BLaER1 treated with 17β-estradiol and CSF1 and Interleukin-3, amounts not matched to agents 10 nM and 100 nM (cell line): ENCODE results near the gene CAV2.

Source experiments
- H3K27ac ChIP-seq, 11 experiments: shearing (Covaris generic); formaldehyde crosslinking; 2 replicates each; pipeline ENCODE4 v1.8.1; 2022
- H3K27me3 ChIP-seq, 11 experiments: shearing (Covaris generic); formaldehyde crosslinking; 2 replicates each; pipeline ENCODE4 v1.8.1; 2022
- H3K36me3 ChIP-seq, 11 experiments: shearing (Covaris generic); formaldehyde crosslinking; 2 replicates each; pipeline ENCODE4 v1.8.1; 2022
- H3K4me1 ChIP-seq, 10 experiments: shearing (Covaris generic); formaldehyde crosslinking; 2 replicates each; pipeline ENCODE4 v1.8.1; 2022
- H3K4me2 ChIP-seq, 11 experiments: shearing (Covaris generic); formaldehyde crosslinking; 2 replicates each; pipeline ENCODE4 v1.8.1; 2022
- H3K4me3 ChIP-seq, 10 experiments: shearing (Covaris generic); formaldehyde crosslinking; 2 replicates each; pipeline ENCODE4 v1.8.1; 2022
- H3K9ac ChIP-seq, 11 experiments: shearing (Covaris generic); formaldehyde crosslinking; 2 replicates each; pipeline ENCODE4 v1.8.1; 2022
- H3K9me3 ChIP-seq, 11 experiments: shearing (Covaris generic); formaldehyde crosslinking; replicated peaks in 1 of 11; 2 replicates each; pipeline ENCODE4 v1.8.1; 2022
- H4K20me1 ChIP-seq, 11 experiments: shearing (Covaris generic); formaldehyde crosslinking; 2 replicates each; pipeline ENCODE4 v1.8.1; 2022
- Cebpa-rat ChIP-seq, 11 experiments: shearing (Covaris generic); IDR thresholded peaks; 2 replicates each; pipeline ENCODE4 v1.8.1; 2022

CAV2 gene

GRCh38 chr7:116492654-116493109, 6.9 kb upstream of the CAV2 start:
- H3K27ac ChIP-seq, result no peak overlapping the region
- H3K9ac ChIP-seq, result no peak overlapping the region
- no peaks in the 10 kb centered on the region for H3K27me3 ChIP-seq
- TF ChIP-seq Cebpa-rat (IDR thresholded peaks at IDR 0.05), result no peak
- H4K20me1 ChIP-seq, result no peaks in the 10 kb centered on the region
- H3K4me3 ChIP-seq, result no peak overlapping the region
- H3K36me3 ChIP-seq, result no peaks in the 10 kb centered on the region
- H3K4me1 ChIP-seq, result no peaks in the 10 kb centered on the region
- H3K9me3 ChIP-seq, result no peaks in the 10 kb centered on the region
- no peak overlapping the region for H3K4me2 ChIP-seq

- no peaks in the 10 kb centered on the region for H4K20me1 ChIP-seq
- H3K27me3 ChIP-seq, result no peaks in the 10 kb centered on the region
- no peaks in the 10 kb centered on the region for H3K4me1 ChIP-seq
- no peak overlapping the region for H3K27ac ChIP-seq
- no peaks in the 10 kb centered on the region for H3K36me3 ChIP-seq
- H3K9me3 ChIP-seq, result peaks cover 0 to 4% (median 0%) of the 10 kb centered on the region in 11 experiments; a peak in 1 of 22 replicates
- H3K9ac ChIP-seq, result no peak overlapping the region
- H3K4me3 ChIP-seq, result no peak overlapping the region
- H3K4me2 ChIP-seq, result no peak overlapping the region
- TF ChIP-seq Cebpa-rat (IDR thresholded peaks at IDR 0.05), result no peak
Measured at GRCh38 chr7:116493449-116493848, 6.1 kb upstream of the CAV2 start.

GRCh38 chr7:116494472-116494871, 5.1 kb upstream of the CAV2 start:
- Histone ChIP-seq H3K4me1 (no peaks in the 10 kb centered on the region), H3K27ac (no peak overlapping the region), H3K9me3 (peaks cover 0 to 9% (median 4%) of the 10 kb centered on the region in 11 experiments; a peak in 13 of 22 replicates), H3K36me3 (no peaks in the 10 kb centered on the region), H4K20me1 (no peaks in the 10 kb centered on the region), H3K9ac (no peak overlapping the region), H3K4me2 (no peak overlapping the region), H3K27me3 (no peaks in the 10 kb centered on the region), H3K4me3 (no peak overlapping the region)
- TF ChIP-seq Cebpa-rat (IDR thresholded peaks at IDR 0.05), result no peak

DNA sequence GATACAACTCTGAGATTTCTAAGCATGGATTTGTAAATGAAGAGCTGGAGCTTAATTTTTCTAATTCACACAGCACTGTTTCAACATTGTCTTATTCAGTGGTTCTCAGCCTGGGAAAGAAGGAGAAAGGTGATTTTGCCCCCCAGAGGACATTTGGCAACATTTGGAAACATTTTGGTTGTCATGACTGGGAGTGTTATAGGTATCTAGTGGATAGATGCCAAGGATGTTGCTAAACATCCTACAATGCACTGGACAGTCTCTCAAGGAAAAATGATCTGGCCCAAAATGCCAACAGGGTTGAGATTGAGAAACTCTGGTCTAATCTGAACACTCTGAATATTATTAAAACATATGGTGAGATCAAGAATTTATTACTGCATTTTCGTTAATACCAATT, 3.8 kb upstream of the CAV2 start:
- H3K4me3 ChIP-seq, result no peak overlapping the region
- no peaks in the 10 kb centered on the region for H3K36me3 ChIP-seq
- no peaks in the 10 kb centered on the region for H3K27me3 ChIP-seq
- no peak overlapping the region for H3K27ac ChIP-seq
- TF ChIP-seq Cebpa-rat (IDR thresholded peaks at IDR 0.05), result no peak
- H3K9me3 ChIP-seq, result peaks cover 4 to 19% (median 12%) of the 10 kb centered on the region in 11 experiments; a peak in 17 of 22 replicates
- no peaks in the 10 kb centered on the region for H4K20me1 ChIP-seq
- no peak overlapping the region for H3K9ac ChIP-seq
- H3K4me2 ChIP-seq, result no peak overlapping the region
- no peaks in the 10 kb centered on the region for H3K4me1 ChIP-seq

GRCh38 chr7:116496653-116497052, 2.9 kb upstream of the CAV2 start:
- Histone ChIP-seq H3K4me3 (no peak overlapping the region), H3K4me1 (no peaks in the 10 kb centered on the region), H3K36me3 (no peaks in the 10 kb centered on the region), H3K27ac (no peak overlapping the region), H3K9ac (no peak overlapping the region), H3K27me3 (no peaks in the 10 kb centered on the region), H3K4me2 (no peak overlapping the region), H4K20me1 (no peaks in the 10 kb centered on the region), H3K9me3 (peaks cover 4 to 19% (median 12%) of the 10 kb centered on the region in 11 experiments; a peak in 17 of 22 replicates)
- no peak for TF ChIP-seq Cebpa-rat (IDR thresholded peaks at IDR 0.05)

DNA sequence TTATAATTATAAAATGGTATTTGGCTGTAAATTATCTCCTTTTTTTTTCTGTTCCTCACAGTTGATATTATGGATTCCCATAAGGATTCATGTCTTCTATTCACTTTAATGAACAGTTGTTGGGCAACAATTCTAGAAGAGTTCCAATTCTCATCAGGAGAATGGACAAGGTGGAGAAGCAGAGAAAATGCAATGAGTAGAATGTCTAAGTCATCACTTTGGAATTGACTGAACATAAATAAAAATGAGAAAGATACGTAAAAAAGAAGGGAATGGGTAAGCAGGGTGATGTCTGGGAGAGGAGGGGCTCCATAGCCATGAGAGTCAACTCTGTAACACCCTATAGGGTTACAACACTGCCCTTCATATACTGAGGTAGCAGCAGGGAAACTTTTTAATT, 1.8 kb upstream of the CAV2 start:
- Histone ChIP-seq H3K9ac (no peak overlapping the region), H3K4me2 (no peak overlapping the region), H4K20me1 (no peaks in the 10 kb centered on the region), H3K27me3 (no peaks in the 10 kb centered on the region), H3K9me3 (peaks cover 4 to 19% (median 12%) of the 10 kb centered on the region in 11 experiments; a peak in 17 of 22 replicates), H3K27ac (no peak overlapping the region), H3K36me3 (no peaks in the 10 kb centered on the region), H3K4me3 (no peak overlapping the region), H3K4me1 (no peaks in the 10 kb centered on the region)
- no peak for TF ChIP-seq Cebpa-rat (IDR thresholded peaks at IDR 0.05)

GRCh38 chr7:116500078-116500853, 728 bp downstream of the CAV2 start:
- H3K9ac ChIP-seq, result no peak overlapping the region
- no peaks in the 10 kb centered on the region for H3K27me3 ChIP-seq
- no peak overlapping the region for H3K4me3 ChIP-seq
- peaks cover 4 to 19% (median 12%) of the 10 kb centered on the region in 11 experiments; a peak in 17 of 22 replicates for H3K9me3 ChIP-seq
- no peak for TF ChIP-seq Cebpa-rat (IDR thresholded peaks at IDR 0.05)
- no peaks in the 10 kb centered on the region for H3K36me3 ChIP-seq
- H4K20me1 ChIP-seq, result no peaks in the 10 kb centered on the region
- no peak overlapping the region for H3K27ac ChIP-seq
- H3K4me1 ChIP-seq, result no peaks in the 10 kb centered on the region
- H3K4me2 ChIP-seq, result no peak overlapping the region

- H3K36me3 ChIP-seq, result no peaks in the 10 kb centered on the region
- H3K4me1 ChIP-seq, result no peaks in the 10 kb centered on the region
- no peak for TF ChIP-seq Cebpa-rat (IDR thresholded peaks at IDR 0.05)
- no peaks in the 10 kb centered on the region for H4K20me1 ChIP-seq
- peaks cover 4 to 19% (median 12%) of the 10 kb centered on the region in 11 experiments; a peak in 17 of 22 replicates for H3K9me3 ChIP-seq
- no peak overlapping the region for H3K9ac ChIP-seq
- no peak overlapping the region for H3K27ac ChIP-seq
- H3K4me2 ChIP-seq, result no peak overlapping the region
- no peaks in the 10 kb centered on the region for H3K27me3 ChIP-seq
- no peak overlapping the region for H3K4me3 ChIP-seq
Measured at GRCh38 chr7:116501425-116502167, 2.1 kb downstream of the CAV2 start.

DNA sequence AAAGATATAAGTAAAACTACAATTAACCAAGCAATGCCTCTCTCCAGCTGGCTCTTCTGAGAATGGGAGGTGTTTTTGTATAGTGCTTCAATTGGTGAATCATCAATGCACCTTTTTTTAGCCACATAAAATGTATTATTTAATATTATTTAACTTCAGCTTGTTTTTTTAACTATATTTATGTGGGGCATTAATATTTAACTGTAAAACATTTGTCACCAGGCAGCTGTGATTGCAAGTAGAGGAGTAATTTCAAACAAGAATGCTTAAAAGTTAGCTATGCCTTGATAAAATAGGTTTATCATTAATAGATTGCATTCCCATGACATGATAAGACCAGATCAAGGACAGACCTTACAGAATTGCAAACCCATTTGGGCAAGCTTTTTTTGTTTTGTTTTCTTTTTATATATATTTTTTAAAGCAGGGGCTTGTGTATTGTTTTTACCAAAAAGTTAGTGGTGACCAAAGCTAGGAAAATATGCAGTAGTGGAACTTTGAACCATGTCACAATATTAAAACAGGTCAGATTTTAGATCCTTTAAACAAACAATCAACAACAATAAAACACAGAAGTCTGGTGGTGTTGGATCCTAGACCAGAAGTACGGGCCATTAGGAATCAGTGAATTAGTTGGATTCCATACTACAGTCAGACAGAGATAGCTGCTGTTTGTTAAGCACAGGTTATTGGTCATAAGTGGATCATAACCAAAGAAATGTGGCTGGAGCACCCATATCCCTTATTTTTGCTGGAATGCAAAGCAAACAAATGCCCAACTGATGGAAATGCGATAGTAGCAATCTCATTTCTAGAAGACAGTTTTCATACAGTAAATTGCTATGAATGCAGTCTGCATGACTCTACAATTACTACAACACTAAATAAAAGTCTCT, 2.9 kb downstream of the CAV2 start:
- no peaks in the 10 kb centered on the region for H3K27me3 ChIP-seq
- no peak for TF ChIP-seq Cebpa-rat (IDR thresholded peaks at IDR 0.05)
- H3K4me3 ChIP-seq, result no peak overlapping the region
- no peak overlapping the region for H3K4me2 ChIP-seq
- no peak overlapping the region for H3K9ac ChIP-seq
- peaks cover 4 to 19% (median 12%) of the 10 kb centered on the region in 11 experiments; a peak in 17 of 22 replicates for H3K9me3 ChIP-seq
- no peaks in the 10 kb centered on the region for H3K36me3 ChIP-seq
- no peaks in the 10 kb centered on the region for H4K20me1 ChIP-seq
- H3K27ac ChIP-seq, result no peak overlapping the region
- no peaks in the 10 kb centered on the region for H3K4me1 ChIP-seq
